K562 (cell line): ENCODE results near the gene EIF4E1B. TPM values are rescaled to one million over a fixed set of nuclear protein-coding genes. Genes with fewer than 3 reads are reported as not detected.

Source experiments
- AFF4 ChIP-seq: sonication (generic); formaldehyde crosslinking; IDR thresholded peaks from 2 replicates; pipeline ENCODE4 v1.8.0; 2023; ENCODE audit warnings: mild to moderate bottlenecking, missing genetic modification reagents
- CBFB ChIP-seq: sonication (generic); formaldehyde crosslinking; IDR thresholded peaks from 2 replicates; pipeline ENCODE4 v1.4.0; 2020; ENCODE audit warnings: mild to moderate bottlenecking, missing genetic modification reagents
- EGR1 ChIP-seq: fragments of 450-650 bp; conservative IDR thresholded peaks from 2 replicates; pipeline ENCODE4 v1.6.1; 2017; ENCODE audit warnings: mild to moderate bottlenecking
- GTF2A2 ChIP-seq: IDR thresholded peaks from 2 replicates; pipeline ENCODE4 v1.6.1; 2016; ENCODE audit warnings: mild to moderate bottlenecking, missing genetic modification characterization, missing compliant biosample characterization
- ILK ChIP-seq: fragments of 450-650 bp; IDR thresholded peaks from 2 replicates; pipeline ENCODE4 v1.6.1; 2016; ENCODE audit warnings: missing genetic modification characterization, low read depth, mild to moderate bottlenecking, missing compliant biosample characterization, moderate library complexity, borderline replicate concordance
- IRF1 ChIP-seq: sonication (generic); formaldehyde crosslinking; IDR thresholded peaks from 2 replicates; pipeline ENCODE4 v1.8.0; 2022; ENCODE audit warnings: missing genetic modification reagents, mild to moderate bottlenecking, borderline replicate concordance
- MTF1 ChIP-seq: fragments of 250-450 bp; sonication (Bioruptor Pico); IDR thresholded peaks from 2 replicates; pipeline ENCODE4 v1.9.0; 2021; ENCODE audit warnings: moderate library complexity, mild to moderate bottlenecking, inconsistent platforms, borderline replicate concordance
- MXD1 ChIP-seq: fragments of 250-450 bp; sonication (Bioruptor Pico); IDR thresholded peaks from 2 replicates; pipeline ENCODE4 v1.8.0; 2021; ENCODE audit warnings: borderline replicate concordance, mild to moderate bottlenecking, moderate library complexity; ENCODE audit not compliant: poor library complexity, severe bottlenecking
- NRF1 ChIP-seq, 2 experiments: fragments of 450-650 bp; IDR thresholded peaks in 1 of 2; conservative IDR thresholded peaks in 1 of 2; 2 replicates each; pipeline ENCODE4 v1.6.1; 2014; ENCODE audit warnings: mild to moderate bottlenecking in 2 of 2
- RB1 ChIP-seq: fragments of 450-650 bp; IDR thresholded peaks from 2 replicates; pipeline ENCODE4 v1.6.1; 2017; ENCODE audit warnings: low read depth, mild to moderate bottlenecking
- RBBP5 ChIP-seq: fragments of 200-600 bp; sonication (generic); IDR thresholded peaks from 2 replicates; pipeline ENCODE4 v1.6.1; 2012; ENCODE audit warnings: borderline replicate concordance, mild to moderate bottlenecking, low read length, control low read depth, inconsistent platforms; ENCODE audit not compliant: insufficient read depth, poor library complexity, severe bottlenecking
- SMARCA4 ChIP-seq: fragments of 450-650 bp; IDR thresholded peaks from 2 replicates; pipeline ENCODE4 v1.6.1; 2016
- SMC3 ChIP-seq: conservative IDR thresholded peaks from 2 replicates; pipeline ENCODE4 v1.6.1; 2011; ENCODE audit warnings: low read depth, low read length, improper control_type of control experiment; ENCODE audit not compliant: insufficient read depth
- SRSF3 ChIP-seq: fragments of 200-400 bp; formaldehyde crosslinking; IDR thresholded peaks from 2 replicates; pipeline ENCODE4 v1.6.1; 2016; ENCODE audit warnings: mild to moderate bottlenecking, low read length, moderate library complexity; ENCODE audit not compliant: insufficient read depth
- TRIM28 ChIP-seq: fragments of 450-650 bp; IDR thresholded peaks from 2 replicates; pipeline ENCODE4 v1.6.1; 2017
- U2AF1 ChIP-seq: fragments of 200-400 bp; formaldehyde crosslinking; optimal IDR thresholded peaks from 2 replicates; pipeline ENCODE3; 2017; ENCODE audit warnings: mild to moderate bottlenecking, low read depth, low read length, moderate library complexity
- ZBTB7A ChIP-seq: IDR thresholded peaks from 2 replicates; pipeline ENCODE4 v1.6.1; 2011; ENCODE audit warnings: low read depth, mild to moderate bottlenecking, low read length, moderate library complexity, borderline replicate concordance; ENCODE audit not compliant: control insufficient read depth
- ZNF398 ChIP-seq: fragments of 250-450 bp; sonication (Bioruptor Pico); IDR thresholded peaks from 2 replicates; pipeline ENCODE4 v1.8.0; 2021; ENCODE audit warnings: moderate library complexity, mild to moderate bottlenecking, inconsistent platforms
- ZNF699 ChIP-seq: fragments of 250-450 bp; sonication (Bioruptor Pico); IDR thresholded peaks from 2 replicates; pipeline ENCODE4 v1.8.0; 2021; ENCODE audit warnings: mild to moderate bottlenecking, moderate library complexity; ENCODE audit not compliant: insufficient replicate concordance
- polyA plus RNA-seq, 8 experiments: library from polyadenylated mRNA; depleted of rRNA in 4 of 8; stranded (reverse) in 5 of 8; unstranded in 3 of 8; fragments of >200 nt; fragmentation: Nextera tagmentation in 2 of 8; fragmentation: Illumina TruSeq in 1 of 8; extraction: Ambion mirVana in 2 of 8; extraction: Trizol in 1 of 8; gene quantifications; 2 replicates each; pipeline versions ENCODE4 v1.2.1 to v1.2.3, GENCODE V29; 2011 to 2014; ENCODE audit warnings: inconsistent platforms in 1 of 8, missing spikeins in 1 of 8
- total RNA-seq, 7 experiments: library from RNA; depleted of rRNA in 6 of 7; stranded (reverse); fragments of >200 nt in 6 of 7; fragmentation: Illumina TruSeq in 2 of 7; extraction: Trizol in 2 of 7; gene quantifications; 2 replicates each; pipeline versions ENCODE4 v1.2.1 to v1.2.3, GENCODE V29; 2011 to 2021; ENCODE audit warnings: low replicate concordance in 1 of 7

EIF4E1B gene
- total and polyA plus RNA-seq, 9 of the 15 experiments (the other 6 are each of a cell fraction or from before 2014, with no cell fraction given) = not detected

- no peak for TF ChIP-seq RBBP5
- TF ChIP-seq SRSF3 = no peak
- no peak for TF ChIP-seq ZNF699 (CRISPR knock-in tag)
- no peak for TF ChIP-seq TRIM28
- TF ChIP-seq ILK (tag) = no peak
- TF ChIP-seq RB1 = peak; percentile 81; the same call in 1 of the 2 replicates
- TF ChIP-seq SMARCA4 = no peak
- peak; percentile 90; the same call in 1 of the 2 replicates for TF ChIP-seq ZBTB7A
- TF ChIP-seq ZNF398 (CRISPR knock-in tag) = no peak
- TF ChIP-seq SMC3 = peak; percentile 16; the same call in 1 of the 2 replicates
- peak; percentile 16; the same call in 1 of the 2 replicates for TF ChIP-seq EGR1
- no peak for TF ChIP-seq MTF1 (CRISPR knock-in tag)
- TF ChIP-seq GTF2A2 (tag) = no peak
- TF ChIP-seq AFF4 (CRISPR knock-in tag) = no peak
- TF ChIP-seq NRF1 (conservative IDR thresholded peaks at IDR 0.05 in 1 of 2, IDR thresholded peaks at IDR 0.05 in 1 of 2) = peak; percentile 84 to 87
- TF ChIP-seq CBFB = no peak
- no peak for TF ChIP-seq MXD1 (CRISPR knock-in tag)
- no peak for TF ChIP-seq U2AF1
- no peak for TF ChIP-seq IRF1 (CRISPR knock-in tag)
Measured at GRCh38 chr5:176609724-176610434, 20.6 kb upstream of the EIF4E1B start, which contains the start of gene GPRIN1 (continued).
